LNCAP (cell line): ENCODE results near the gene SPNS3.

Source experiments
- CTCF ChIP-seq: fragments of 450-650 bp; IDR thresholded peaks from 2 replicates; pipeline ENCODE4 v1.5.1; 2017; ENCODE audit warnings: mild to moderate bottlenecking

The SPNS3 gene

GRCh38 chr17:4511199-4511932, 77.6 kb downstream of the SPNS3 start:
- TF ChIP-seq CTCF, result no peak

- no peak for TF ChIP-seq CTCF
These were observed 78.7 kb downstream of the SPNS3 start for GRCh38 chr17:4512156-4513112.

GRCh38 chr17:4513113-4514032, 79.6 kb downstream of the SPNS3 start:
- no peak; the same call in 1 of the 2 replicates for TF ChIP-seq CTCF

GRCh38 chr17:4514206-4514605, 80.5 kb downstream of the SPNS3 start:
- no peak for TF ChIP-seq CTCF

- TF ChIP-seq CTCF, result no peak
These were observed 81.0 kb downstream of the SPNS3 start for GRCh38 chr17:4514779-4515178.

- no peak for TF ChIP-seq CTCF
These were observed 81.8 kb downstream of the SPNS3 start for GRCh38 chr17:4515501-4515900.

GRCh38 chr17:4516735-4517134, 83.0 kb downstream of the SPNS3 start:
- TF ChIP-seq CTCF, result no peak
